PFSK-1 (cell line): ENCODE results near the gene NRXN3.

ENCODE experiments used
- POLR2AphosphoS5 ChIP-seq: IDR thresholded peaks from 2 replicates; pipeline ENCODE4 v1.6.1; 2012; ENCODE audit warnings: low read depth, mild to moderate bottlenecking, control low read depth, low read length, moderate library complexity
- SIN3A ChIP-seq: IDR thresholded peaks from 2 replicates; pipeline ENCODE4 v1.6.1; 2012; ENCODE audit warnings: mild to moderate bottlenecking, low read length, moderate library complexity, borderline replicate concordance; ENCODE audit not compliant: insufficient read depth
- TAF1 ChIP-seq: IDR thresholded peaks from 2 replicates; pipeline ENCODE4 v1.6.1; 2012; ENCODE audit warnings: low read length, control low read depth, borderline replicate concordance; ENCODE audit not compliant: insufficient read depth
- TF ChIP-seq, protein P1 (sequence below), 2 experiments: IDR thresholded peaks; 2 replicates each; pipeline versions ENCODE4 v1.6.1 to v1.8.0; 2011 to 2012; ENCODE audit warnings: low read depth in 2 of 2, low read length in 2 of 2, control low read depth in 1 of 2, inconsistent platforms in 1 of 2, mild to moderate bottlenecking in 1 of 2, moderate library complexity in 1 of 2; ENCODE audit not compliant: insufficient read depth in 1 of 2

DNA sequence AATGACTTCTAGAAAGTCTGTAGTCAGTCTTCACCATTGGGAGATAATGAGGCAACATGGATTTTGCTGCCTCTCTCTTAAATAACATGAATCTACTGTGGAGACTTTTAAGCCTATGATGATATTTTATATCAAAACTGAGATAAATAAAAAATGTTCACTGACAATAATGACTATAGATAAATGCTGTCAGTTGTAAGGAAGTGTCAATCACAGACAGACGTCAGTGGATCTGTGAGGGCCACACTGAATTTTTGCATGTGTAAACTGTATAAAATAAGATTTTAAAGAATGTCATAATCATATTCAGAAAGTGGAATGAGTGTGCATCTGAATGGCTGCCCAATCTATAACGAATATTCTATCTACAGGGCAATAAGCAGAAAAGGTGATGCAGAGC, 364.0 kb downstream of the NRXN3 start:
- no peak for TF ChIP-seq POLR2AphosphoS5
- no peak for TF ChIP-seq TAF1
- TF ChIP-seq, protein P1, sequence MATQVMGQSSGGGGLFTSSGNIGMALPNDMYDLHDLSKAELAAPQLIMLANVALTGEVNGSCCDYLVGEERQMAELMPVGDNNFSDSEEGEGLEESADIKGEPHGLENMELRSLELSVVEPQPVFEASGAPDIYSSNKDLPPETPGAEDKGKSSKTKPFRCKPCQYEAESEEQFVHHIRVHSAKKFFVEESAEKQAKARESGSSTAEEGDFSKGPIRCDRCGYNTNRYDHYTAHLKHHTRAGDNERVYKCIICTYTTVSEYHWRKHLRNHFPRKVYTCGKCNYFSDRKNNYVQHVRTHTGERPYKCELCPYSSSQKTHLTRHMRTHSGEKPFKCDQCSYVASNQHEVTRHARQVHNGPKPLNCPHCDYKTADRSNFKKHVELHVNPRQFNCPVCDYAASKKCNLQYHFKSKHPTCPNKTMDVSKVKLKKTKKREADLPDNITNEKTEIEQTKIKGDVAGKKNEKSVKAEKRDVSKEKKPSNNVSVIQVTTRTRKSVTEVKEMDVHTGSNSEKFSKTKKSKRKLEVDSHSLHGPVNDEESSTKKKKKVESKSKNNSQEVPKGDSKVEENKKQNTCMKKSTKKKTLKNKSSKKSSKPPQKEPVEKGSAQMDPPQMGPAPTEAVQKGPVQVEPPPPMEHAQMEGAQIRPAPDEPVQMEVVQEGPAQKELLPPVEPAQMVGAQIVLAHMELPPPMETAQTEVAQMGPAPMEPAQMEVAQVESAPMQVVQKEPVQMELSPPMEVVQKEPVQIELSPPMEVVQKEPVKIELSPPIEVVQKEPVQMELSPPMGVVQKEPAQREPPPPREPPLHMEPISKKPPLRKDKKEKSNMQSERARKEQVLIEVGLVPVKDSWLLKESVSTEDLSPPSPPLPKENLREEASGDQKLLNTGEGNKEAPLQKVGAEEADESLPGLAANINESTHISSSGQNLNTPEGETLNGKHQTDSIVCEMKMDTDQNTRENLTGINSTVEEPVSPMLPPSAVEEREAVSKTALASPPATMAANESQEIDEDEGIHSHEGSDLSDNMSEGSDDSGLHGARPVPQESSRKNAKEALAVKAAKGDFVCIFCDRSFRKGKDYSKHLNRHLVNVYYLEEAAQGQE (IDR thresholded peaks at IDR 0.05; ENCODE audit: insufficient read depth in 1 of 2, low read depth in 2 of 2, low read length in 2 of 2) = no peak
- TF ChIP-seq SIN3A = no peak
